ENCODE data around the gene PIK3CD. TPM values are rescaled to one million over a fixed set of nuclear protein-coding genes. Genes with fewer than 3 reads are reported as not detected.

Gene PIK3CD
- polyA plus RNA-seq, 2 donors: 3.2 to 4.2 TPM

DNA sequence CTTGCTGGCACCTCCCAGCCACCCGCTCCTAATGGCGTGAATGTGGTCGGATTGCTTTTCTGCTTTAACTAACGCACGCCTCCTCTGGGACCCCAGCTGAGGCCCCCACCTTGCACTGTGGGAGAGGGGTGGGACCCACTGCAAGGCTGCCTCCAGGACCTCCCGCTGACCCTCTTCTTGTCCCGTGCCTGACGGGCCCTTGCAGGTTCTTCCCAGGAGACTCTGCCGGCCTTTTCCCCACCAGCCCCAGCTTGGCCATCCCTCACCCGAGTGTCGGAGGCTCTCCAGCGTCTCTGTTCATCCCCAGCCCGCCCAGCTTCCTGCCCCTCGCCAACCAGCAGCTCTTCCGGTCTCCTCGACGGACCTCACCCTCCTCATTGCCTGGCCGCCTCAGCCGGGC lies 44.2 kb upstream of the PIK3CD start:
- 84 to 90% methylated on average over 18 to 19 of the region's 19 CpGs for WGBS, 2 donors
- peaks cover 13 to 45% of the 10 kb centered on the region in 2 donors for H3K36me3 ChIP-seq (ENCODE audit: control insufficient read depth in 2 of 2, insufficient read depth in 2 of 2, low read length in 1 of 2)

DNA sequence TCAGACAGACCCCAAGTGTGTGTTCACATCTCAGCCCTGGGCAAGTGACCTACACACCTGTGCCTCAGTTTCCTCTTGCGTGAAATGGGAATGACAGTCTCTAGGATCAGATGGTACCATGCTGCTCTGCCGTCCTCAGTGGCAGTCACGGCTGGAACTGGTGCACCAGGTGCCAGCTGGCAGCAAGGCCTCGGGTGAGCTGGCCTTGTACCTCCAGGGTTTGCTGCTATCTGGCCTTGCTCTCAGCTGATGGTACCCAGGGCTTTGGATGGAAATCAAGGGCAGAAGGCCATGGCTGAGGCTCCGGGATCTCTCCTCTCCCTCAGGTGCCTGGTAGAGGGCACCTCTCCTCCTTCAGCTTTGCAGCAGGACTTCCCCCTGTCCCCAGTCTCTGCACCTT lies 41.5 kb upstream of the PIK3CD start:
- Histone ChIP-seq H3K4me1 (ENCODE audit: control insufficient read depth in 2 of 2, insufficient read depth in 2 of 2, low read length in 1 of 2) (no peaks in the 10 kb centered on the region), H3K27me3 (ENCODE audit: control insufficient read depth in 1 of 2, insufficient read depth in 2 of 2, low read length in 2 of 2) (no peaks in the 10 kb centered on the region), H3K27ac (ENCODE audit: low read depth in 2 of 2, low read length in 1 of 2) (no peak overlapping the region), H3K9me3 (ENCODE audit: control insufficient read depth in 2 of 2, insufficient read depth in 1 of 2, low read depth in 1 of 2, low read length in 1 of 2) (no peaks in the 10 kb centered on the region), H3K36me3 (ENCODE audit: control insufficient read depth in 2 of 2, insufficient read depth in 2 of 2, low read length in 1 of 2) (peaks cover 6 to 39% of the 10 kb centered on the region in 2 donors), H3K4me3 (ENCODE audit: low read depth in 1 of 2, low read length in 2 of 2) (no peak overlapping the region)
- WGBS, 2 donors: 75 to 90% methylated on average over 5 of the region's 5 CpGs

More for the DNA sequence above, 44.2 kb upstream of the PIK3CD start:
- Histone ChIP-seq H3K4me3 (ENCODE audit: low read depth in 1 of 2, low read length in 2 of 2) (no peak overlapping the region), H3K9me3 (ENCODE audit: control insufficient read depth in 2 of 2, insufficient read depth in 1 of 2, low read depth in 1 of 2, low read length in 1 of 2) (no peaks in the 10 kb centered on the region), H3K4me1 (ENCODE audit: control insufficient read depth in 2 of 2, insufficient read depth in 2 of 2, low read length in 1 of 2) (no peaks in the 10 kb centered on the region), H3K27ac (ENCODE audit: low read depth in 2 of 2, low read length in 1 of 2) (no peak overlapping the region), H3K27me3 (ENCODE audit: control insufficient read depth in 1 of 2, insufficient read depth in 2 of 2, low read length in 2 of 2) (no peaks in the 10 kb centered on the region)

DNA sequence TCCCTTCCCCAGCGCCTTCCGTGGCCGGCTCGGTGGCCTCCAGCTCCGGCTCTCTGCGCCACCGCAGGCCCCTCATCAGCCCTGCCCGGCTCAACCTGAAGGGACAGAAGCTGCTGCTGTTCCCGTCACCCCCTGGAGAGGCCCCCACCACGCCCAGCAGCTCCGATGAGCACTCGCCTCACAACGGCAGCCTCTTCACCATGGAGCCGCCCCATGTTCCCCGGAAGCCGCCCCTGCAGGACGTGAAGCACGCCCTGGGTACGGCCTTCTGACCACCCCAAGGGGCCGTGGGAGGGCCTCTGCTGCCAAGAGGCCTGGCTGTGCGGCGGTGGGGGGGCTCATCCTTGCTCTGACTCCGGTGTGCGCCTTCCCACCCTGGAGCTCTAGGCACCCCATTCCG lies 41.0 kb upstream of the PIK3CD start:
- peaks cover 6 to 38% of the 10 kb centered on the region in 2 donors for H3K36me3 ChIP-seq (ENCODE audit: control insufficient read depth in 2 of 2, insufficient read depth in 2 of 2, low read length in 1 of 2)
- H3K27me3 ChIP-seq (ENCODE audit: control insufficient read depth in 1 of 2, insufficient read depth in 2 of 2, low read length in 2 of 2): no peaks in the 10 kb centered on the region
- WGBS, 2 donors: 91 to 92% methylated on average over 25 of the region's 25 CpGs
- H3K9me3 ChIP-seq (ENCODE audit: control insufficient read depth in 2 of 2, insufficient read depth in 1 of 2, low read depth in 1 of 2, low read length in 1 of 2): no peaks in the 10 kb centered on the region
- H3K4me3 ChIP-seq (ENCODE audit: low read depth in 1 of 2, low read length in 2 of 2): no peak overlapping the region
- H3K4me1 ChIP-seq (ENCODE audit: control insufficient read depth in 2 of 2, insufficient read depth in 2 of 2, low read length in 1 of 2): no peaks in the 10 kb centered on the region
- no peak overlapping the region for H3K27ac ChIP-seq (ENCODE audit: low read depth in 2 of 2, low read length in 1 of 2)

DNA sequence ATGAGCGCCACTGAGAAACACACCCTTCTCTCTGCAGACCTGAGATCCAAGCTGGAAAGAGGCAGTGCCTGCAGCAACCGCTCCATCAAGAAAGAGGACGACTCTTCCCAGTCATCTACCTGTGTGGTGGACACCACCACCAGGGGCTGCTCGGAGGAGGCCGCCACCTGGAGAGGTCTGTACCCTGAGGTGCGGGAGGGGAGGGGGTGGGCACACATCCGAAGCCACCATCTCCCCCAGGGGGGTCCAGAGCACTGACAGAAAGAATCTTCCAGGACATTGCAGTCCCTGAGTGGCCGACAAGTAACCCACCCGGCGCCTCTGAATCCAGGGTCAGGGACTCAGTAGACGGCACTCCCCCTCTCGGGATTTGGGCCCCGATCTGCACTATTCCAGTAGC lies 39.8 kb upstream of the PIK3CD start:
- Histone ChIP-seq H3K4me1 (ENCODE audit: control insufficient read depth in 2 of 2, insufficient read depth in 2 of 2, low read length in 1 of 2) (no peaks in the 10 kb centered on the region), H3K9me3 (ENCODE audit: control insufficient read depth in 2 of 2, insufficient read depth in 1 of 2, low read depth in 1 of 2, low read length in 1 of 2) (no peaks in the 10 kb centered on the region), H3K27me3 (ENCODE audit: control insufficient read depth in 1 of 2, insufficient read depth in 2 of 2, low read length in 2 of 2) (no peaks in the 10 kb centered on the region), H3K4me3 (ENCODE audit: low read depth in 1 of 2, low read length in 2 of 2) (no peak overlapping the region), H3K27ac (ENCODE audit: low read depth in 2 of 2, low read length in 1 of 2) (no peak overlapping the region), H3K36me3 (ENCODE audit: control insufficient read depth in 2 of 2, insufficient read depth in 2 of 2, low read length in 1 of 2) (peaks cover 6 to 34% of the 10 kb centered on the region in 2 donors)
- 86 to 91% methylated on average over 13 of the region's 13 CpGs for WGBS, 2 donors

DNA sequence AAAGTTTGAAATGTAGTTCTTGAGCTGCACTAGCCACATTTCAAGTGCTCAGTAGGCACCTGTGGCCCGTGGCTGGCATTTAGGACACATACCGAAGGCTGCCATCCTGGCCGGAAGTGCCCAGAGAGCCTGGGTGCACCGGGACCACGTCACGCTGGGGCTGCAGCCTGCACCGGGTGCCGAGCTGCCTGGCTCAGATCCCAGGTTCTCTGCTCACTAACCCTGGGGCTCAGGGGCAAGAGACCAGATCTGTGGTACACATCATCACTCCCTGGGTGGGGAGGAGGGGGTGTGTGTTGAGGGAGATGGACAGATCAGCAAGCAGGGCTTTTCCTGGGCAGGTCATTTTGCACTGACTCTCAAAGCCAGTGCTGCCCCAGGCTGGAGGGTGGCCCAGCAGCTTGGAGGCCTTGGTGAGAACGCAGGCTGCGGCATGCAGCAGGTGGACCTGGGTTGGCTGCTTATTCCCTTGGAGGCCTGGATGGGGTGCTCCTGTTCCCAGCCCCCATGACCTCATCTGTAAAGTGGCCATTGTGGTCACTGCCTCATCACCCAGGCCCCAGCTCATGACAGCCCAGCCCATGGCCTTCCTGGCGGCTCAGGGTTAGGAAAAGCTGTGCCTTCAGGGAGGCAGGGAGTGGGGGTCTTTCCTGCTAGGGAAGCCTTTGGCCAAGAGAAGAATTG lies 39.2 kb upstream of the PIK3CD start:
- WGBS, 2 donors: 73 to 87% methylated on average over 11 of the region's 11 CpGs
- Histone ChIP-seq H3K36me3 (ENCODE audit: control insufficient read depth in 2 of 2, insufficient read depth in 2 of 2, low read length in 1 of 2) (peaks cover 6 to 32% of the 10 kb centered on the region in 2 donors), H3K4me1 (ENCODE audit: control insufficient read depth in 2 of 2, insufficient read depth in 2 of 2, low read length in 1 of 2) (no peaks in the 10 kb centered on the region), H3K9me3 (ENCODE audit: control insufficient read depth in 2 of 2, insufficient read depth in 1 of 2, low read depth in 1 of 2, low read length in 1 of 2) (no peaks in the 10 kb centered on the region), H3K4me3 (ENCODE audit: low read depth in 1 of 2, low read length in 2 of 2) (no peak overlapping the region), H3K27me3 (ENCODE audit: control insufficient read depth in 1 of 2, insufficient read depth in 2 of 2, low read length in 2 of 2) (no peaks in the 10 kb centered on the region), H3K27ac (ENCODE audit: low read depth in 2 of 2, low read length in 1 of 2) (no peak overlapping the region)

DNA sequence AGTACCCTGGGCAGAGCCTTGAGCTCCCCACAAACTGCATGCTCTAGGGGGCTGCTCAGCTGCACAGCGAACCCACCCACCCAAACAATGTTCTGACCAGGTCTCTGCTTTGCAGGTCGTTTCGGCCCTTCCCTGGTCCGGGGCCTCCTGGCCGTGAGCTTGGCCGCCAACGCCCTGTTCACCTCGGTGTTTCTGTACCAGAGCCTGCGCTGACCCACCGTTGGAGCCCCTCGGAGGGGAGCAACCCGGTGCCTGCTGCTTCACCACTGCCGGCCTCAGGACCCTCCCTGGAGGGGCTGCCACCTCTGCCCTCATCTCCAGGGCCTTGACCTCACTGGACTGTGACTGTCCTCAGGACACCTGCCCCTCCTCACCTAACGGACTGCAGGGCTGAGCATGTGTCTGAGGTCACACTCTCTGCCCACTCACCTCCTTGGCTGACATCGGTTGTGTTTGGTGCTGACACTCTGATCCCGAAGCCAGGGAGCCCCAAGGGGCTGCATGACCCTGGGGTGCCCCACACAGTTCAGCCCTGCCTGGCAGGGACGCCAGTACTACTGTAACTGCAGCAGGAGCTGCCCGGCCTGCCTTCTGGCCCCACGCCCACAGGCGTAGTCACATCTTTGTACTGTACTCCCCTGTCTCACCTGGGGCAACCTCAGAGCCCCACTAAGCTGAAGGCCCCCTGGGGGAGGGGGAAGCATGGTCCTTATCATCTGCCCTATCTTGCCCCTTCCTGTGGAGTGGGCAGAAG lies 38.5 kb upstream of the PIK3CD start:
- H3K27me3 ChIP-seq (ENCODE audit: control insufficient read depth in 1 of 2, insufficient read depth in 2 of 2, low read length in 2 of 2): no peaks in the 10 kb centered on the region
- H3K9me3 ChIP-seq (ENCODE audit: control insufficient read depth in 2 of 2, insufficient read depth in 1 of 2, low read depth in 1 of 2, low read length in 1 of 2): no peaks in the 10 kb centered on the region
- 82 to 84% methylated on average over 20 of the region's 20 CpGs for WGBS, 2 donors
- H3K36me3 ChIP-seq (ENCODE audit: control insufficient read depth in 2 of 2, insufficient read depth in 2 of 2, low read length in 1 of 2): peaks cover 6 to 29% of the 10 kb centered on the region in 2 donors
- H3K4me1 ChIP-seq (ENCODE audit: control insufficient read depth in 2 of 2, insufficient read depth in 2 of 2, low read length in 1 of 2): peaks cover 2% of the 10 kb centered on the region in 2 donors
- no peak overlapping the region for H3K4me3 ChIP-seq (ENCODE audit: low read depth in 1 of 2, low read length in 2 of 2)
- H3K27ac ChIP-seq (ENCODE audit: low read depth in 2 of 2, low read length in 1 of 2): no peak overlapping the region

DNA sequence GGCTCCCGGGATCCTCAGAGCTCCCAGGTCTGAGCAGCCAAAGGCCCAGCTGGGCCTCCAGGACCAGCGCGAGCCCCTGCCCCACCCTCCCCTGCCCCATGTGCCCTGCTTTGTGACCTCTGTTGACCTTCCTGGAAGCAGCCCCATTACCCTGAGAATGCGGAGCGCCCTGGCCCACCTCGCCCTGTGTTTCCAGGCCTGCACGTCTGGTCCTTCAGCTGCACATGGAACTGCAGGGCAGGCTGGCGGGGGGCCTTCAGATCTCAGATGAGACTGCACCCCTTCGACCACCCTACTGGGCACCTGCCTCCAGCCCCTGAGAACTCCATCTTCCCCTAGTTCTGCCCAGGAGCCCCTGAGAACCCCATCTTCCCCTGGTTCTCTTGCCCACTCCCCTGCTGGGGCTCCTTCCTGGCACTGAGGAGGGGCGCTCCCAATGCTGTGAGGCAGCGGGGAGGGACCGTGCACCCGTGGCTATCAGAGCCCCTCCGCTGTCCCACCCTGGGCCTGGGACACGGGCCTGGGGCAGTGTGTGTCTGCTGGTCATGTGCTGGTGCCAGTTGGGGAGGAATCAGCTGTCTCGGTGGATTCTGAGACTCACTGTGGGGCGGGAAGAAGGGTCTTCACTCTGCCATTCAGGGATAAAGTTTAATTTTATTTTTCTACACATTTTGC lies 37.8 kb upstream of the PIK3CD start:
- Histone ChIP-seq H3K9me3 (ENCODE audit: control insufficient read depth in 2 of 2, insufficient read depth in 1 of 2, low read depth in 1 of 2, low read length in 1 of 2) (no peaks in the 10 kb centered on the region), H3K36me3 (ENCODE audit: control insufficient read depth in 2 of 2, insufficient read depth in 2 of 2, low read length in 1 of 2) (peaks cover 6 to 27% of the 10 kb centered on the region in 2 donors), H3K27me3 (ENCODE audit: control insufficient read depth in 1 of 2, insufficient read depth in 2 of 2, low read length in 2 of 2) (no peaks in the 10 kb centered on the region), H3K4me1 (ENCODE audit: control insufficient read depth in 2 of 2, insufficient read depth in 2 of 2, low read length in 1 of 2) (peaks cover 2% of the 10 kb centered on the region in 2 donors), H3K27ac (ENCODE audit: low read depth in 2 of 2, low read length in 1 of 2) (no peak overlapping the region), H3K4me3 (ENCODE audit: low read depth in 1 of 2, low read length in 2 of 2) (no peak overlapping the region)
- WGBS, 2 donors: 87 to 91% methylated on average over 17 of the region's 17 CpGs

DNA sequence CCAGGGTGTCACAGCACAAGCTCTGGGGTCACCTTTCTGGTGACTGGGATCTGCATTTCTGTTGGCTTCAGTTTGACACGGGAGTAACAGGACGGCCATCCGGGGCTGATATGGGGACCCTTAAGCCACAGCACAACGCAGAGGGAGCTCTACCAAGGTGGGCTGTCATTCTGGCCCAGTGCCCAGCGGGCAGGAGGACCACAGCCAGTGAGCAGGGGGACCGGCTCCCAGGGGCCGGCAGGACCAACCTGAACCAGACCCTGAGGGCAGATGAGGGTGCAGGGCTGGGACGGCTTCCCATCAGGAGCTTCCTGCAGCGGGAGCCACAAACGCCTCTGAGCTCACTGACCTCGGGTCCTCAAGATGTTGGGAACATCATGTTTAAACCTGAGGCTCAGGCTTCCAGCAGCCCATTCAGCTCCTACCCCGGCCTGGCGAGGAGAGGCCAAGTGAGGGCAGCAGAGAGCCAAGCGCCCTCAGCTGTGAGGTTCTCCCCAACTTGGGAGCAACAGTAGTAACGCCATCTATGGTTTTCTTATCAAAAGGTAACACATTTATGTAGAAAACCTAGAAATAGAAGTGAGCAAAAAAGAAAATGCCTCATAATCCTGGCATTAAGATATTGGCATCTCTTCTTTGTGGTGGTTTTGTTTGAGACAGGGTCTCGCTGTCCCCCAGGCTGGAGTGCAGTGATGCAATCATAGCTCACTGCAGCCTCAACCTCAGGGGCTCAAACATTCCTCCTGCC lies 36.0 kb upstream of the PIK3CD start:
- no peak overlapping the region for H3K27ac ChIP-seq (ENCODE audit: low read depth in 2 of 2, low read length in 1 of 2)
- no peak overlapping the region for H3K4me3 ChIP-seq (ENCODE audit: low read depth in 1 of 2, low read length in 2 of 2)
- WGBS, 2 donors: 45 to 50% methylated on average over 16 of the region's 16 CpGs
- peaks cover 0 to 20% of the 10 kb centered on the region in 2 donors for H3K36me3 ChIP-seq (ENCODE audit: control insufficient read depth in 2 of 2, insufficient read depth in 2 of 2, low read length in 1 of 2)
- no peaks in the 10 kb centered on the region for H3K27me3 ChIP-seq (ENCODE audit: control insufficient read depth in 1 of 2, insufficient read depth in 2 of 2, low read length in 2 of 2)
- H3K9me3 ChIP-seq (ENCODE audit: control insufficient read depth in 2 of 2, insufficient read depth in 1 of 2, low read depth in 1 of 2, low read length in 1 of 2): no peaks in the 10 kb centered on the region
- peaks cover 2% of the 10 kb centered on the region in 2 donors for H3K4me1 ChIP-seq (ENCODE audit: control insufficient read depth in 2 of 2, insufficient read depth in 2 of 2, low read length in 1 of 2)

All from esophagus (tissue), 2 donors.